Tibial nerve (tissue), 4 donors: ENCODE results near the gene CREG2. TPM values are rescaled to one million over a fixed set of nuclear protein-coding genes. Genes with fewer than 3 reads are reported as not detected.

Experiments
- DNase-seq, 2 donors: peaks; one replicate each; pipeline ENCODE4 v3.0.0-alpha.2; 2019; ENCODE audit warnings: low spot score in 2 of 2
- H3K27ac ChIP-seq, 4 donors: fragments of 200-600 bp; sonication (generic) in 3 of 4; one replicate each; pipeline ENCODE4 v1.5.1; 2017 to 2019; ENCODE audit warnings: mild to moderate bottlenecking in 1 of 4
- H3K27me3 ChIP-seq, 2 donors: fragments of 200-600 bp; sonication (generic) in 1 of 2; one replicate each; pipeline versions ENCODE4 v1.5.1 to v1.6.0; 2017 to 2019
- H3K36me3 ChIP-seq, 3 donors: fragments of 200-600 bp; sonication (generic); one replicate each; pipeline ENCODE4 v1.5.1; 2018 to 2019
- H3K4me1 ChIP-seq, 4 donors: fragments of 200-600 bp; sonication (generic) in 3 of 4; one replicate each; pipeline ENCODE4 v1.5.1; 2017 to 2019
- H3K4me3 ChIP-seq, 4 donors: fragments of 200-600 bp; sonication (generic) in 3 of 4; one replicate each; pipeline ENCODE4 v1.5.1; 2017 to 2019; ENCODE audit warnings: mild to moderate bottlenecking in 1 of 4, moderate library complexity in 1 of 4
- H3K9me3 ChIP-seq, 4 donors: fragments of 200-600 bp; sonication (generic) in 3 of 4; one replicate each; pipeline ENCODE4 v1.5.1; 2017 to 2019
- CTCF ChIP-seq, 5 experiments: fragments of 200-600 bp in 3 of 5; fragments of 450-650 bp in 2 of 5; sonication (generic) in 3 of 5; IDR thresholded peaks; one replicate each; pipeline ENCODE4 v1.5.1; 2016 to 2019; ENCODE audit warnings: antibody characterized with exemption in 5 of 5, mild to moderate bottlenecking in 3 of 5, moderate library complexity in 2 of 5
- EP300 ChIP-seq, 2 donors: sonication (generic); formaldehyde crosslinking; IDR thresholded peaks; one replicate each; pipeline ENCODE4 v1.6.1; 2017; ENCODE audit warnings: antibody characterized with exemption in 2 of 2, mild to moderate bottlenecking in 1 of 2
- POLR2A ChIP-seq, 2 donors: fragments of 450-650 bp; IDR thresholded peaks; one replicate each; pipeline ENCODE4 v1.6.1; 2017; ENCODE audit warnings: antibody characterized with exemption in 2 of 2, mild to moderate bottlenecking in 2 of 2, moderate library complexity in 2 of 2
- WGBS, 2 donors: methylation state at CpG; one replicate each; pipeline ENCODE4 v1.1.5; 2018; 5-methylcytosine and 5-hydroxymethylcytosine counted together
- total RNA-seq, 4 donors: library from RNA; depleted of rRNA; stranded (reverse); fragments of >200 nt; gene quantifications; one replicate each; pipeline ENCODE4 v1.1.0, GENCODE V29; 2016

CREG2 gene
- total RNA-seq, 4 donors from 2014 or later, result not detected

GRCh38 chr2:101409699-101410098 lies 22.4 kb upstream of the CREG2 start:
- 85 to 88% methylated on average over 5 of the region's 5 CpGs for WGBS, 2 donors
- no peak overlapping the region for H3K4me3 ChIP-seq
- no peak for TF ChIP-seq EP300 (IDR thresholded peaks at IDR 0.05)
- no peak for TF ChIP-seq CTCF (IDR thresholded peaks at IDR 0.05)
- no peak for TF ChIP-seq POLR2A (IDR thresholded peaks at IDR 0.05)
- no peaks in the 10 kb centered on the region for H3K9me3 ChIP-seq
- DNase-seq, result no peak
- no peak overlapping the region for H3K27ac ChIP-seq
- H3K4me1 ChIP-seq, result no peaks in the 10 kb centered on the region
- H3K36me3 ChIP-seq, result no peaks in the 10 kb centered on the region
- no peaks in the 10 kb centered on the region for H3K27me3 ChIP-seq

GRCh38 chr2:101408925-101409324 lies 21.6 kb upstream of the CREG2 start:
- Histone ChIP-seq H3K27ac (no peak overlapping the region), H3K27me3 (no peaks in the 10 kb centered on the region), H3K36me3 (no peaks in the 10 kb centered on the region), H3K9me3 (no peaks in the 10 kb centered on the region), H3K4me1 (no peaks in the 10 kb centered on the region), H3K4me3 (no peak overlapping the region)
- no peak for DNase-seq
- TF ChIP-seq CTCF (IDR thresholded peaks at IDR 0.05), result no peak
- TF ChIP-seq EP300 (IDR thresholded peaks at IDR 0.05), result no peak
- no peak for TF ChIP-seq POLR2A (IDR thresholded peaks at IDR 0.05)
- WGBS, 2 donors, result 82 to 84% methylated on average over 6 of the region's 6 CpGs

GRCh38 chr2:101405351-101405899 lies 18.1 kb upstream of the CREG2 start:
- no peak for TF ChIP-seq EP300 (IDR thresholded peaks at IDR 0.05)
- no peak for TF ChIP-seq CTCF (IDR thresholded peaks at IDR 0.05)
- no peak for TF ChIP-seq POLR2A (IDR thresholded peaks at IDR 0.05)
- Histone ChIP-seq H3K36me3 (no peaks in the 10 kb centered on the region), H3K4me3 (no peak overlapping the region), H3K9me3 (no peaks in the 10 kb centered on the region), H3K4me1 (no peaks in the 10 kb centered on the region), H3K27ac (no peak overlapping the region), H3K27me3 (no peaks in the 10 kb centered on the region)
- WGBS, 2 donors, result 58% methylated on average over 7 of the region's 7 CpGs
- no peak for DNase-seq

GRCh38 chr2:101403745-101404144 lies 16.4 kb upstream of the CREG2 start:
- Histone ChIP-seq H3K27me3 (no peaks in the 10 kb centered on the region), H3K27ac (no peak overlapping the region), H3K4me3 (no peak overlapping the region), H3K36me3 (no peaks in the 10 kb centered on the region), H3K9me3 (no peaks in the 10 kb centered on the region), H3K4me1 (no peaks in the 10 kb centered on the region)
- TF ChIP-seq EP300 (IDR thresholded peaks at IDR 0.05) (no peak), POLR2A (IDR thresholded peaks at IDR 0.05) (no peak), CTCF (IDR thresholded peaks at IDR 0.05) (no peak)
- DNase-seq, result no peak
- 100% methylated on average over 1 of the region's 1 CpG for WGBS, 2 donors

GRCh38 chr2:101402630-101403029 lies 15.3 kb upstream of the CREG2 start:
- Histone ChIP-seq H3K36me3 (no peaks in the 10 kb centered on the region), H3K4me3 (no peak overlapping the region), H3K27ac (no peak overlapping the region), H3K27me3 (no peaks in the 10 kb centered on the region), H3K9me3 (no peaks in the 10 kb centered on the region), H3K4me1 (no peaks in the 10 kb centered on the region)
- WGBS, 2 donors, result 96 to 98% methylated on average over 6 of the region's 6 CpGs
- no peak for TF ChIP-seq CTCF (IDR thresholded peaks at IDR 0.05)
- TF ChIP-seq EP300 (IDR thresholded peaks at IDR 0.05), result no peak
- TF ChIP-seq POLR2A (IDR thresholded peaks at IDR 0.05), result no peak
- no peak for DNase-seq
